Middle frontal gyrus (tissue), 1 donor: ENCODE data around the gene PDLIM7.

ENCODE experiments used
- DNase-seq: peaks from one replicate; pipeline ENCODE4 v3.0.0-alpha.2; 2015; ENCODE audit warnings: low spot score; ENCODE audit errors: extremely low spot score

PDLIM7 gene

DNA sequence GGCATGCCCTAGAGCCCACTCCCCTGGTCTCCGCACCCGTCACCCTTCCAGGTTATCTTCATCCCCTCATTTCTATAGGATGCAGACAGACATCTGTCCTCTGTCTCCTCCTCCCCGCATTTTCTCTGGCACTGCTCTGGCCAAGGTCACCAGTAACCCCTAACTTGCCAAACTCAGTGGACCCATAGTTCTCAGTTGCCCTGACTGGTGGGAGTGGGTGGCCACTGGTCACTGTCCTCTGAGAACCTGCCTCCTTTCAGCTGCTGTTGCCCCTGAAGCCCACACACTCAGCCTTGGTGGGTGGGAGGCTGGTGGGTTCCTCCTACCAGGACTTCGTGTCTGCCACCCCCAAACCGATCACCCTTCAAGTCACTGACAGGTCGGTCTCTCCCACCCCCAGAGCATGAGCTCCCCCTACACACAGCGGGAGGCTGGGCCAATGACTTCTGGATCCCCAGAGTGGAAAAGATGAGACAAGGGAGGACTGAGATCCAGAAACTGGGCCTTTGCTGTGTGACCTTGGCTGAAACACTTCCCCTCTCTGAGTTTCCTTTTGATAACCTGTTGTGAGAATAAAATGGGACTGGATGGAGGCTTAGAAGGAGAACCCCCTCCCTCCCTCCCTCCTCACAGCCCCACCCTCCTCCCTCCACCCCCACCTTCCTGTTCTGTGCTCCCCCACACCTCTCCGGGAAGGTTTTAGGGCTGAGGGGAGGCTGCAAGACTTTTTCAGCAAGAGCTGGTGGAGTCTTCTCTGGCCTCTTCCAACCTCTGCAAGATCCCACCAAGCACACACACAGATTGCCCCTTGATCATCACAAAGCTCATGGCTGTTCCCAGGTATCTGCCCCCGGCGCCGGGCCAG lies 21.6 kb downstream of the PDLIM7 start:
- DNase-seq, result no peak

- DNase-seq, result no peak
Observed at GRCh38 chr5:177474846-177475562, 22.4 kb downstream of the PDLIM7 start.

GRCh38 chr5:177474002-177474476 lies 23.4 kb downstream of the PDLIM7 start:
- no peak for DNase-seq

- no peak for DNase-seq
Observed at GRCh38 chr5:177473443-177474001, 23.9 kb downstream of the PDLIM7 start, which contains the start of gene DBN1. DBN1 (minus strand) TSS chr5:177473634; CDS start chr5:177473521, 113 bp downstream.

DNA sequence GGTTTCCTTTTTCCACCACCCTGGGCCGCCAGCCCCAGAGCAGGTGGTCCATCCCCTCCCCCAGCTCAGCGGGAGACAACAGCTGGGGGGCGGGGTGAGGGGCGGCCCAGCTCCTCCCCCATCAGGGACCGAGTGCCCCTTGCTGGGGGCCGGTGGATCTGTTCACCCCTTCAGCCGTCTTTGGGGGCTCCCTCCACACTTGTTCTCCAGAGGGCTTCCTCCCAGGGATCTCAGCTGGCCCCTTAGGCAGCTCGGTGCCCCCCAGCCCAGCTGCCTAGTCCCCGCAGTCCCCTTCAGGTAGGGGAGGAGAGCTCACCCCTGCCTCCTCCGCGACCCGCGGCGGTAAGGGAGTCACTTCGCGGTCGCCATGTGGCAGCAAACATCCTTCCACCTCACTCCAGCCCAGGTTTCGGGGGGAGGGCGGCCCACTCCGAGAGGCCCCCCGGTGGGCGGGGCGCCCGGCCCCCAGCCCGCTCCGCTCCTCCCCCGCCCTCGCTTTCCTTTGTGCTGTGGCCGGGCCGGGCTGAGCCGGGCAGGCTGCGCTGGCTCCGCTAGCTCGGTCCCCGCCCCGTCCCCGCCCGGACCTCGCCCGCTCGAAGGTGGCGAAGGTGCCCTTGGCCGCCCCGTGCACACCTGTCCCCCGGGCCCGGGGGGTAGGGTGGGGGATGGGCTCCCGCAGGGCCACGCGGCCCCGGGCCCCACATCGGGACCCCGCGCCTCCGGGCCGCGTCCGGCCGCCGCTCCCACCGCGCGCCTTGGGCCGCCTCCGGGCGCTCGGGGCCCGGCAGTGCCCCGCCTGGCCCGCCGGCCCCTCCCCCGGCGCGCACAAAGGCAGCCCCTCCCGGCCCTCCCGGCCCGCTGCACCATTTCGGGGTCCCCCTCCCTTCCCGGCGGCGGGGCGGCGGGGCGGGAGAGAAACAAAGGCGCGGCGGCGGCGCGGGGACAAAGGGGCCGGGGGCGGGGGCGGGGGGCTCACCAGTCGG lies 24.7 kb downstream of the PDLIM7 start:
- no peak for DNase-seq

DNA sequence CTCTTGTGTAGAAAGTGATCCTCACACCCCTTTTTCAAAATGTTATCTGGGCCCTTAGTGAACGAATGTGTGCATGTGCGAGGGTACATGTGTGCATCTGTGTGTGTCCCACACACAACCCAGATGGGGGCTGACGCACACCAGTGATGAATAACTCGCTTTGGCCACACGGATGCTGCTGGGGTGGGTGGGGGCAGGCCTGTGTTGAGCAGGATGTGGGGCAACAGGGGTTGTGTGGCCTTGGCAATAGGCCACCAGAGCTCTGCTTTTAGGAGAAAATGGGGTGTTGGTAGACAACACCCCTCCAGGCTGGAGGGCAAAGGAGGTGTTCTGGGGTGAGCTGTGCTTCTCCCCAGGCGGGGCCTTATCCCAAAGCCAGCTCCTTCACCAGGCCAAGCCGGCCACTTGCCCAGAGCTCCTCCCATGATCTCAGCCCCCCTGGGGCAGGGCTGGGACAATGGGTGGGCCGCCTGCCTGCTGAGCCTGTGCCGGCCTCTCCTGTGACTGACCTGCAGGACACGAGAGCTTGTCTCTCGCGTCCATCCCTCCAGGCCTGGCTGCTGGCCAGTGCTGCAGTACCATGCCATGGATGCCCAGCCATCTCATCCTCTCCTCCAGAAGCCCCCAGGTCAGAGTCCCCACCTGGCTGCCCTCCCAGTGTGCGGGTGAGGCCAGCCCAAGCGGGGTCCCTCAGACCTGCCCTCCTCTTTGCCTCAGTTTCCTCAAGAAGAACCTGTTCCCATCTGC lies 25.6 kb downstream of the PDLIM7 start:
- DNase-seq, result no peak

- DNase-seq, result no peak
Observed at GRCh38 chr5:177470759-177471536, 26.5 kb downstream of the PDLIM7 start.

DNA sequence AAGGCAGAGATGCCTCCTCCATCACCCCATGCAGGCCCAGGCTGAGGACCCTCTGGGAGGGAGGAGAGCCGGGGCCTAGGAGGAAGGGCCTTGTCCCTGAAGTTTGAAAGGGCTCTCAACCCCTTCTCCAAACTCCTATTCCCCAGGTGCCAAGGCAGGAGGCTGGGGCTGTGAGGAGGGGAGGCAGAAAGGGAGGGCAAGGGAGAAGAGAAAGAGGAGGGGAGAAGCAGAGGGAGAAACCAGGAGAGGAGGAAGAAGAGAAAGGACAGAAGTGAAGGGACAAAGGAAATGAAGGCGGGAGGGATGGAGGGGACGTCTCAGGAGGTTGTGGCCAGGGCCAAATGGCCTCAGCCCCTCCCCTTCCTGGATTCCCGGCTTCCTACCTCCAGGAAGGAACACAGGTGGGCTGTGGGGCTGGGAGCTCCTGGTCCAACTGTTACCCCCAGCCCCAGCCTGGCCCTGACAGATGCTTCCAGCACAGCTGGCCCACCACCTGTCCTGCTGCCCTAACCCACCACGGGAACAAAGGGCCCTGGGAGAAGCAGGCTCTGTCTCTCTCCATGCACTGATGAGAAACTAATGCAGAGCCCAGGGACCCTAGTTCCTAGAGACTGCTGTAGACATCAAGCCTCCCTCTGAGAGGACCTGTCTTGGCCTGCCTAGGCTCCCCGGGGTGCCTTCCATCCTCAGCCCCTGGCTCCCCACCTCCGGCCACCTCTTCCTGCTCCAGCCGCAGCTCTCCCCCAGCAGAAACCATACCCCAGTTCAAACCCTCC lies 27.5 kb downstream of the PDLIM7 start:
- no peak for DNase-seq

DNA sequence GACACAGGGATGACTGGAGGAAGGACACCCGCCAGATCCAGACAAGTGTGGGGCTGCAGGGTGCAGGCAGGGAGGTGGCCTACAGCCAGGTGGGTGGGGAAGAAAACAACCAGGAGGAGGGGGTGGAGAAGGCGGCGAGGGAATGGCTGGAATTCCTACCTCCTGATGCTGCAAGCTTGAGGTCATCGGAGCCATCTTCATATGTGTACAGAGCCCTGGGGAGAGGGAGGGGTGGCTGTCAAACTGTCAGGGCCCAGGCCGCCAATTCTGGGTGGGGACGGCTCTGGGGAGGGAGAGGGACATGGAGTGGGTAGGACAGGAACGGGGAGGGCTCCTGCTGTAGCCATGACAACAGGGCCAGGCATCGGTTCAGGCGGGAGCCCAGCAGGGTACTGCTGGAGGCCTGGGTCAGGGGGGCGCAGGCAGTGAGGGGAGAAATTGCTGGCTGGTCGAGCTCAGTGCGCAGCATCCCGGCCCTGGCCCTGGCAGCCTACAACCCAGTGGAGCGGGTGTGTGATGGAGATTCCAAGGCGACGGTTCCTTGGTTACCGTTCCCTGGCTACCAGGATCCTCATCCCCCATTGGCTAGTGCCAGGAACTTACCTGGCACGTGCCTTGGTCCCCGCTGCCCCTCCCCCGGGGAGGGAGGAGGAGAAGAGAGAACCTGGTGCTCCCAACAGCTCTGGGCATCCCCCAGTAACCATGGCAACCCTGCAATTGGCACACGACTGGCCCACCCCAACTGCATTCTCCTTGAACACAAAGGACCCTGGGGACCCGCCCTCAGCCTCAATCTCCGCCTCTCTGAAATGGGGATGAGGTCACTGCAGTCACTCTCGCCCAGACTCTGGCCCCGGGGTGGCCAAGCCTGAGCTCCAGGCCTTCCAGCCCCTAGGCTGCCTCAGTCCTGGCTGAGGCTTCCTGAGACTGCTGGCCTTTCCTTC lies 28.4 kb downstream of the PDLIM7 start:
- no peak for DNase-seq

DNA sequence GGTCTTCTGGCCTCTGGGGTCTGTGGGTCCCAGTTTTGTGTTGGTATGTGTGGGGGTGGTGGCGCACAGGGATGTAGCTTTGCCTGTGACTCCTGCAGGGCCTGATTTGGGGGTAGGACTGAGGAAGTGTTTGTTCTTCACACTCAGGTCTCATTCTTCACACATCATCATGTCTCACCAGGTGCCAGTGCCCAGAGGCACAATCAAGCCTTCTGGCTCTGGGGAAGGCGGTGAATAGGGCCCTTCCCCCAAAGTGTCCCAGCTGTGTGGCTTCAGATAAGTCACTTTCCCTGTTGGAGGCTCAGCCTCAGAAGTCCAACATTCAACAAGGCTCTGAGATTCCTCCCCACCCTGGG lies 29.1 kb downstream of the PDLIM7 start:
- no peak for DNase-seq

GRCh38 chr5:177467436-177467835 lies 30.0 kb downstream of the PDLIM7 start:
- DNase-seq, result no peak

DNA sequence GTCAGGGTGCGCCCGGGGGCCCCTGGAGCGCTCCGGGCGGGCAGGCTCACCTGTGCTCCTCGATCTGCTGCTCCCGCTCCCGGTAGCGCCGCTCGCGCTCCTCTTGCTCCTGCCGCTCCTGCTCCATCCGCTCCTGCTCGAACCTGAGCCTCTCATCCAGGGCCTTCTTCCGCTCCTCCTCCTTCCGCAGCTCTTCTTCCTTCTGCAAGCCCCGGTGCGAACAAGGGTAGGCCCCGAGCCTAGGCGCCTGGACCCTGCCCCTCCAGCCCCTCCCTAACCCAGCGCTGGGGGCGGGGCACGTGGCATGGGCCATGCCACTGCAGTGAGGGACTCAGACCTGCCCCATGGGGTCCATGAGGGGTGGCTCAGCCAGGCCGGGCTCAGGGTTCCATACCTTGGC lies 30.5 kb downstream of the PDLIM7 start:
- no peak for DNase-seq

- DNase-seq, result no peak
Observed at GRCh38 chr5:177465044-177465443, 32.4 kb downstream of the PDLIM7 start.

- no peak for DNase-seq
Observed at GRCh38 chr5:177462021-177462670, 35.3 kb downstream of the PDLIM7 start.

- no peak for DNase-seq
Observed at GRCh38 chr5:177459819-177460628, 37.4 kb downstream of the PDLIM7 start.

DNA sequence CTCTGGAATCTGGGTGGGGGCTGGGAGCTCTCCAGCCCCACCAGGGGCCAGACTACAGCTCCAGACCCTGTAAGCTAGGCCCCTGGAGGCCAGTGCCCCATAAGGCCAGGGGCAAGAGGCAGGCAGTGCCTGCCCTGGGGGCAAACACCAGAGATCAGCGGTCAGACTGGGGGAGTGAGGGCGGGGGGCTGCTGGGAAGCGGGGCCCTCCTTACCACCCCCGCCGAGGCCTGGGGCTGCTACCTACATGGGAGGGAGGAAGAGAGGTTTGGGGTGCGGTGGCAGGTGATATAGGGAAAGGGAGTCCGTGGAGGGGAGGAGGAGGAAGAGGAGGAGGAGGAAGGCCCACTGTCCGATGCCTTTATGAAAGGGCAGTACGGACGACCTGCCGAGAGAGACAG lies 38.0 kb downstream of the PDLIM7 start:
- DNase-seq, result no peak
